GOT3 (cell line): ENCODE results near the gene FBN1.

ENCODE experiments used
- DNase-seq: peaks from one replicate; lab custom pipeline; 2025; ENCODE audit warnings: mixed read lengths; lab: John Stamatoyannopoulos, UW

Gene FBN1

DNA sequence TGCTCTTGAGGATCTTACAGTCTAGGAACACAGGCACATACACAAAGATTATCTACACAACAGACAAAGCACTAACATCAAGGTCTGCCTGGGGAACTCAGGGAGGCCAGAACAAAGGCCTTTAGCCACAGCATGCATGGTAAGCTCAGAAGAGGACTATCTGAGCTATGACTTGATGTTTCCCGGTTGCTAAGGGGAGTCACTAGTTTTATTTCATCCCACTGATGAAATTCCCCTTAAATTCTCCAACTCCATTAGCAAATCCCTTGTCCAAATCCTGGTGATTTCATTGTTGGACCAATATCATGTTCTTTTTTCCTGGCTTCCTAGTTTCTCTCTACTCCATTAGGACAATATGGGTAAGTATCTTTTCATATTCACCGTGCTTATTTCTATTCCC, 23.3 kb downstream of the FBN1 start:
- no peak for DNase-seq

DNA sequence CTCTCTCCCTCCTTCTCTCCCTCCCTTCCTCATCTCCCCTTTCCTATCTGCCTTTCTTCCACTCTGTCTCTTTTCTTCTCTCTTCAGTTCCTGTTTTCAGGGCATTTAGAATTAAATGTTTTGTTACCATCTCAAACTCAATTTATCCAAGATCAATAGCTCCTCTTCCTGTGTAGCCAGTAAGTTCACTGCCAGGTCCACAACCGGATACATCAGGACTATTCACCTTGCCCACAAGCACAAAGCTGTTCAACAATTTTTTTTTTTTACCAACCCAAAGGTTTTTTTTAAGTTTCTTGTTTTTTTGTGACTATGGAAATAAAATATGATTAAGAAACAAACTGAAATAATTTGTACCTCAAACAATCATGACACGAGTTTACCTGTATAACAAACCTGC, 26.1 kb downstream of the FBN1 start:
- DNase-seq: no peak

DNA sequence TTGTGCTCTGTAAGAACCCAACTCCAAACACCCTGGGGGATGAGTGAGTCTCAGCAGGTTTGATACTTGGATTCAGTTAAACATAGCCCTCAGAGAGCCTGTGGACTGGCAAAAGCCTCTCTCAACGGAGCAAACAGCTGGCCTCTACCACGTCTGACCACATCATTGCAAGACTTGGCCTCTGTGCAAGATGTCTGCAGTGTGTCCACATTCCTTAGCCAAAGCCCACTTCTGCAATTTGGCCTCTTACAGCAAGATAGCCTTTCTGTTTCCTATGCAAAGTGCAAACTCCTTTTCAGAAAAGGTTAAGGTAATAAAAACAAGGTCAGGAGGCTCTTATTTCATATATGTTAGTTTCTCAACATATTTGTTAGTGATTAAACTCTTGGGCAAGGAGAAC, 27.9 kb downstream of the FBN1 start:
- DNase-seq: no peak

DNA sequence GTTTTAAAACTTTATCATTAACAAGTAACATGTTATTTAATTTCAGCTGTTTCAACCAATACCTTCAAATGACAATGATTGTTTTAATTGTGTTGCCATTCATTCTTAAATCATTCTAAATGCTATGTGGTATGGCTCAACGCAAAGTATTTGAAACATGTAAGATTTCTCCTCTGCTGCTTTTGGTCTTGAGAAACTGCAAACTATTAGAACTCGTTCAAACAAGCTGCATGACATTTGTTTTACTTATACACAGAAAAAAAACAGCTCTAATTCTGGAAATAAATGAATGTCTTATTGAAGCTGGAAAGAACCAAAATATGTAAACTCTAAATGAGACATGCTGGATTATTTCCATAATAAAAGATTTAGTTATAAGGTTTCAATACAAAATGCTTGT, 29.3 kb downstream of the FBN1 start:
- no peak for DNase-seq

DNA sequence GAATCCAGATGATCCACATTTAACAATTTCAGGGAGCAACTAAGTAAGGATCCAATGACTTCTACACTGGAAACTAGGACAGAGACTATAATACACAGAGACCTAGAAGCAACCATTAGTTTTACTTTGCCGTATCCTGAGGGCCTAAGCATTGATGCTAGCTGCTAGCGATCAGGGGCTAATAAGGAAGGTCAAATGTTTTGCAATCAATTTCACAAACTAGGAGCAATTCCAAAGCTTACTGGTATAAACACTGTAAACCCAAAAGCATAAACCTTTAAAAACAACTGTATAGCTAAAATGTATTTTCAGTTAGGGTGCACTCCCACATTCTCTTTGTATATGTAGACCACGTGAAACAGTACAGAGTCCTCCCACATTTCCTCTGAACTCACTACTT, 31.5 kb downstream of the FBN1 start:
- DNase-seq: no peak

DNA sequence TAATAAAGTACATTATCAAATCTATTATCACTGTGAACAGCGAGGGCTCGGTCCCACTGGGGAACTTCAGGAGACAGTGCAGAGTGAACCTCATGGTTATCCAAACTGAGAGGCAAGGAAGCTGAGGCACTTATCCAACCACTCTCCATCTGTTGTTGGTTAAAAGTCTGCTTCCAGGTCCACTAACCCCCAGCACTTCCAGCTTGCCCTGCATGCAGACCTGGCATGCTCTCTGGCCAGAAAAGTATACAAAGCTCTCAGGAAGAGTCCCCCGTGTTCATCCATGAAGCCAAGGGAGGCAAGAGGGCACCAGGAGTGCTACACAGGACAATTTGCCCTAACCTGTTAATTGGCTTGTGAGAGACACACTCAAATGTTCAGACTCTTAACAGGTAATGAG, 36.0 kb downstream of the FBN1 start:
- no peak for DNase-seq

DNA sequence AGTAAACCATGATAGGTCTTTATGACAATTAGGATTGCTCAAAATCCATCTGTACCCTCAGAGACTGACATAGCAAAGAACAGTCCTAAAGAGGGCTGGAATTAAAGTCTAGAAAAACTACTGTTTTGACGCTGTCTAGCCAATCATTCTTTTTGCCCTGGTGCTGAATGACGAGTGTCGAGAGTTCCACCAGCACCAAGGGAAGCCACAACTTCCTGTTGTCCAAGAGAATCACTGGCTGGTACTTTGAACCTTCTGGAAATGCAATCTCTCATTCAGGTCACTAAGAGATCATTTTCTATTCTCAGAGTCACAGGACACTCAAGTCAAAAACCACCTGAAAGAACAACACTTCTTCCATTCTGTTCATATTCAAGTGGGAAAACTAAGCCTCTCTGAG, 37.7 kb downstream of the FBN1 start:
- DNase-seq: no peak

DNA sequence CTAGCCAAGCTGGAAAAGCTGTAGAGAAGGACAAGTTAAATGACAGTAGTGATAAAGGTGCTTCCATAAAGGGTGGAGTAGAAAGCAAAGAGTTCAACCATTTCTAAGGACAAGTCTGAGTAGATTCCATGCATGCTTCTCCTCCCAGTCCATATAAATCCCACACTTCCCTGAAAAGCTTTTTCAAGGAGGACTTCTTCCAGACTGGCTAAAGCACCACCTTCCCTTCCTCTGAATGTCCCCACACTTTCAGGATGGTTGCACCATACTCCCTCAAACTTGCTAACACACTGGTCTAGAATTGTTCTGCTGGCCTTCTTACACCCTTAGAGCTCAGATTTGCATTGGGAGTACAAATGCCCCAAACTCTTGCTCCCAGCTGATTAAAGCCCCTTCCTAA, 40.9 kb downstream of the FBN1 start:
- DNase-seq: no peak

DNA sequence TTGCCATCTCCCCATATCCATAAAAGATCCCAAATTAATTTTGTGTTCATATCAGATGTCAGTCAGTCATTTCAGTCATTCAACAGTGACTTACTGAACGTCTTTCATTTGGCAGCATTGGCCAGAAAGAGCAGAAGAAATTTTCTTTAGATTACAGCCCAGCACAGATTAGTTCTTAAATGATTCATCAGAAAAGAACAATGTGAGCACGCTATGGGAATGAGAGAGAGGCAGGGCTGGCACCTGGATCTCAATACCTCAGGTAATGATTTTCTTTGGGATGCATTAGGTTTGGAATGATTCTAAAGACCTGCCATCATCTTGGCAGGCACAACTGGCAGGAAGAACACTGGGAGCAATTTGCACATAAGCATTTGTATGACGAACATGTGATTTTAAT, 41.6 kb downstream of the FBN1 start:
- no peak for DNase-seq

DNA sequence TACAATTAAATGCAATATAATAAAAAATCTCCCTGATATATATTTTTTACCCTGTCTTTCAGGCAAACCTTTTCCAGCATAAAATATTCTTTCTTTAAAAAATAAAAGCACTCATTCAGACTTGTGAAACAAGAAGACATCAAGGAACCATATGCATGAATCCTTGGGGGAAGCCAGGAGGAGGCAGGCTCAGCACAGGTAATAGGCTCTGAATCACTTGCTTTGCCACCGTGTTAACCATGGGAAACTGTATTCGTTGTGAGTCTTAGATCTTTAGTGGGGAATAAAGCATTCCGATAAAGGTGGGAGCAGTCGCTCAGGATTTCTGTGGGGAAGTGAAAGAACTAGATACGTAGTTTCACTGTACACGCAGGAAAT, 42.4 kb downstream of the FBN1 start:
- DNase-seq: no peak

DNA sequence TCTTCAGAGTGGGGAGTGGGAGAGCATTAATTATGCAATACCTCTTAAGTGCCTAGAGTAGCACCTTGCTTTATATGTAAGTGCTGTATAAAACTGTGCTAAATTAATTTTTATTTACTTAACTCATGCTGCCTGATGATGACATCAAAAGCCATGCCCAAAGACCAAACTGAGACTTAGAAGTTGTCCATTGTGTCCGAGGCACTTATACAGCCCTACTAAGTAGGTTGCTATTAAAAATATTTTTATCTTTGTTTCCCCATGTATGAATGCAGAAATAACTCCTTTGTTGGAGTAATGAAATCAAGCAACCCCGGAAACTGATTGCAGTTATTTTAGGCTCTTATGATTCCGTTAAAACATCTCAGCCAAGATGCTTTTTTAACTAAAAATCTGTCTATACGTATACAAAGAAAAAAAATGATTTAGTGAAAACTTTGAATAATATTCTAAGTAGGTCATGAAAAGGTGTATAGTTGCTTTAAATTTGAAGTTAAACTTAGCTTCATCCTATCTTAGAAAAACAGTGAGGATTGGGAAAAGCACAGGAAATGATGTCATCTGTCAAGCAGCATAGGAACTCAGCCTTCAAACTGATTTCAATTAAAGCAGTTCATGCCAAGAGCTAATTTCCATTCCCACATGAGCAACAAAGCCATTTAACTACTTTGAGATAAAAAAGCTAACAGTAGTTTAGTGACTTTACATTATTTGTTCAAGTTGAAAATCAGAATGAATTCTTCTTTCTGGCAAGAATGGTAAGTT, 43.0 kb downstream of the FBN1 start:
- DNase-seq: no peak

DNA sequence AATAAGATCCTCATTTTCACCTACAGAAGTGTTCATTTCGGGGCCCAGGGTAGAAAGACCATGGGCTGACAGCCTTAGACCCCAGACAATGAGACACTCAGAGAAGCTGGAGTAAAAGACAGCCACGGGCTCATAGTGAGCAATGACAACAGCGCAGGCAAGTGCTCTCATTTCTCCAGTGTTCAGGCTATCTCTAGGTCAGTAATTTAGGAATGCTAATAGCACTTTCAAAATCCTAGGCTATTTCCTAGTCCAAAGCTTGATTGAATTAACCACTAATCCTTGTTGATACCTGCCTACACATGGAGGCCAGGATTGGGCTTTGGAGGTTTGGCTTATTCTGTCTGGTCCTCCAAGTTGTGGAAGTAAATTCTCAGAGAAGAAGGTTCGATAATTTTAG, 44.4 kb downstream of the FBN1 start:
- no peak for DNase-seq

DNA sequence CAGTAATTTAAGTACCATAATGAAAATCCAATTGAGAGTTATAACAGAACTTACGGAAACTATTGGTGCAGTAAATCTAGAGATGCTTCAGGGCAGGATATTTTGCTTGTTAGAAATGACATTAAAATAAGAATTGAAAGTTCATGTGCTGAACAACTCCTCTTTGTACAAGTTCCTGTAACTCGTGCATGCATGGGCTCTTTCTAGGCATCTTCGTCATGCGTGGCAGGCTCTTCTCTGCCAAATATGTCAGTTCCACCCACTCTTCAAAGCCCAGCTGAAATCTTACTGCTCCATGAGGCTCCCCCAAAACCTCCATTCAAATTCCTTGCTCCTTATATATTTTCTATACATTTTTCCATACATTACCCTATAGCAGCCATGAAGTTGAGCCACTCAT, 48.7 kb downstream of the FBN1 start:
- DNase-seq: no peak

DNA sequence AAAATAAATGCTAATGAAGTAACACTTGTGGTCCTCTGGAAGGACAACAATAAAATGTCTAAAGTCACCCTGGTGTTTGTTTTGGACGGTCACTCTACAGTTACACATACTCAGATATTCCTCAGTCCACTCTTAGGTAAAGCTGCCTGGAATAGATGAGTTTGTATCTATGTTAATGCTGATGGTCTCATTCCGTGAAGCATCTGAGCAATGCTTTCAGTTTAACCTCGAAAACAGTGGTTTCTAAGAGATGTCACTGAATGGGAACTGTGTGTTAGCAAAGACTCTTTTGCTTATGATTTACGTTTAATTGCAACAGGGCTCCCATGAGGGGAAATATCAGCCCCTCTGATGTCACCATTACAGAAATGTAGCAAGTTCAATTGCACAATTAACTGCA, 49.1 kb downstream of the FBN1 start:
- no peak for DNase-seq

DNA sequence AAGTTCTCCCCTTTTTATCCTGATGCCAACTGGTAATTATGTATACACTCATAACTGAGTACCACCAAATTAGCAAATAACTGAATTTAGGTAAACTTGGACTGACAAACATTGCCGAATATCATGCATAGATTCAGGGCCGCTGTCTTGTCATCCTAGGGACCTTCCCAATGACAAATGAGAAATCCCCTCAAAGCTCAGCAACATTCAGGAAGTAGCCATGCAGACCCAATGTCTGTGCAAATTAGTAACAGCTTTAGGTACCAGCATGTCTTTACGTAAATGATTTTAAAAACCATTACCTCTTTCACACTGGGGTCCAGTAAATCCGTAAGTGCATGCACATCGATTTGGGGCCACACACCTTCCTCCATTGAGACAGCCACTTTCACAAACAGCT, 49.5 kb downstream of the FBN1 start:
- no peak for DNase-seq

DNA sequence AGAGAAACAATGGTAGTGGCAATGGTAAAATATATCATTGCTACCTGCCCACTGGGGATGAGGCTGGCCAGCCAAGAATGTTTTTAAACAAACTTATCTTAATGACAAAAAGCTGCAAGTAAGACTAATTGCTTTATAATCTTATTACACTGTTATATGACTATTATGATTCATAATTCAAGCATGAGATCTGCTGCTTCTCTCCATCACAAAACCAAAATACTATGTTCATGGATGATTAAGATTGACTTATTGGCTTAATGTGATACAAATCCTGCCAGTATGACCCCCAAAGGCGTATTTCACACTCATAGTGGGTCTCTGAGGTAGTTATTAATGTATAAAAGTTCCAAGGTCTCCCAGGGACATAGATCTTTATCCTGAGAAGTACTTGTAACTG, 52.6 kb downstream of the FBN1 start:
- no peak for DNase-seq

DNA sequence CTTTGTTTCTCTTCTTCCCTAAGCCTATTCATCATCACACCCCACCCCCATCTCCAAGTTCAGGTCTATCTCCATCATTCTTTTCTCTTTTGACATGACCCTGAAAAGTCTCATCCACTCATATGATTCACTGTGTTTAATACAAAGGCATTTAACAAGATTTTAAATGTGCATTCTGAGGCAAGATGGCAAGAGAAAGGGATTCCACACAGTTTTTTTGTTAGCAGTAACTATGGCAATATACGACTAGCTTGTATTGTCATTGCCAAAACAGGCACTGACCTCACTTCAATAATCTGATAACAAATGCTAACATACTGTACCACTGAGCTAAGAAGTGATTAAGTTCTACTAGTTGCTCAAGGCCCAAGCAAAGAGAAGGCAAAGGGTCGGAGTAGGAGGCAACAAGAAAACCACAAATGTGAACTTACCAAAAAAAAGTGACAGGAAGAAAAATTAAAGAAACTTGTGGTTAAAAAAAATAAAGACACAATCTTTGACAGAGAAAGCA, 53.2 kb downstream of the FBN1 start:
- no peak for DNase-seq

DNA sequence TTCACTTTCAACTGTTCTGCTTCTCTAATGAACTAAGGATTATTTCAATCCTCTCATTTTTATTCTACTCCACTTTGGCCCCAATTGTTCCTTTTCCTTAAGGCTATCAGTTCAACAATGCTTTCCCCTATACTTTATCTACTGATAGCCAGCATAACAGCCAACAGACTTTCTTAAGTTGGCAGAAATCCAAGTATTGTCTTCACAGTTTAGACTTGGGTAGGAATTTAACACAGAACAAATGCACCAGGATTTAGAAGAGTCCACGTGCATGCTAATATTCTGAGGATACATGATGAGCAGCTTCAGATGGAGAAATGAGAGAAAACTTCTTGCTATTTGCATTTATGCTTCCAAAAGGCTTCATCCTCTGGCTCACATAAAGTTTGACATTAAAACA, 54.8 kb downstream of the FBN1 start:
- no peak for DNase-seq

DNA sequence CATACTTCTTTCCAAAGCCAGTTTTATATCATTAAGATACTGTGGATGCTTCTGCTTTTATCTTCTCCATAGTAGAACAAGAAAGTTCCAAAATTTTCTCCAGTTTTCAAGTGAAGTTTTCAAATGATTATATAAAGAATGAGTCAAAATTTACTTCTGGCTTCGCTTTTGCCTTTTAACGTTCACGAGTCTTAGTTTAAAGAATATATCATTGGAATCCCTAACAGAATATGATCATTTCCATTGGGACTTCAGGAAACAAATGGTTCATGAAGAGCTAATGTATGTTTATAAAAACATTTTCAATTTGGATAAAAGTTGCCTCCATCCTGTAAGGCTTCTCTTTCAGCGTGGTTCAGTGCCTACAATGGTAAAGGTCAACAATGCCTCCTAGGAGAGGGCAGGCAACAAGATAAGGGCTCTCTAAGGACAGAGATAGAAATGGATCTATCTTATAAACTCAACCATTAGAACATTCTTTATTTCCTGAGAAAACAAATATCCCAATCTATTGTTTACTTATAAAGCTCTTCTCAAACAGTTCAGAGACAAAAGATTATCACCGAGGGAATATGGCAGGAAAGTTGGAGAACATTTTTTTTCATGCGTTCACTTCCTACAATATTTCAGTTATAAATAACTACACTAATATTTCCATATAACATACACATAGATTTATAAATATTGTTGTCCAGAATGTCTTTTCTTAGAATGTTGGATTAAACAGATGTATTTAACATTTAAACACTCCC, 60.5 kb downstream of the FBN1 start:
- no peak for DNase-seq

DNA sequence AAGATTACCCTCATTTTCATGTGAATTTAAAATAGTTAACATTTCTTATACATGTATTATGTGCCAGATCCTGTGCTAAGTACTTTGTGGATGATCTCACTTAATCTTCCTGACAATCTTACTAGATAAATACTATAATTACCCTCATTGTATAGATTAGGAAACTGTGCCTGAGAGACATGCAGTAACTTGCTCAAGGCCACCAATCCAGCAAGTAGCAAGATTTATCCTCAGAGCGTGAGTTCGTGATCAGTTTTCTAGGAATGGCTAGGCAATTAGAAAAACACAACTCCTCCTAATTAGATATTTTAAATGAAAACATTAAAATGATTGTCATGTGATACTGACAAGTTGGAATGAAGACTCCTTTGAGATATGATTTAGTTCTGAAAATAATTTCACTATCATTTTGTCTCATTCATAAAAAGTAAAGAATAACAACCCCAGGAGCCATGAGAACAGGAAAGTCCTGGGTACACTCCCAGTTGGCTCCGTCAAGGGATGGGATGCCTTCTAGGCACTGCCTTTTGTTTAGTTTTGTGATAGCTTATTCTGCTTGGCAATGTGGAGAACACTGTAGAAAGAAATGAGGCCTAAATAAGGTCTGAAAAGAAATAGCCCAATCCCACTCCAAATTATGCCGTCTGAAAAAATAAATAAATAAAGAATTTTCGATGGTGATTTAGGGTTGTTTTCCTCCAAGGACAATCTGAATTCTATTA, 61.3 kb downstream of the FBN1 start:
- no peak for DNase-seq

DNA sequence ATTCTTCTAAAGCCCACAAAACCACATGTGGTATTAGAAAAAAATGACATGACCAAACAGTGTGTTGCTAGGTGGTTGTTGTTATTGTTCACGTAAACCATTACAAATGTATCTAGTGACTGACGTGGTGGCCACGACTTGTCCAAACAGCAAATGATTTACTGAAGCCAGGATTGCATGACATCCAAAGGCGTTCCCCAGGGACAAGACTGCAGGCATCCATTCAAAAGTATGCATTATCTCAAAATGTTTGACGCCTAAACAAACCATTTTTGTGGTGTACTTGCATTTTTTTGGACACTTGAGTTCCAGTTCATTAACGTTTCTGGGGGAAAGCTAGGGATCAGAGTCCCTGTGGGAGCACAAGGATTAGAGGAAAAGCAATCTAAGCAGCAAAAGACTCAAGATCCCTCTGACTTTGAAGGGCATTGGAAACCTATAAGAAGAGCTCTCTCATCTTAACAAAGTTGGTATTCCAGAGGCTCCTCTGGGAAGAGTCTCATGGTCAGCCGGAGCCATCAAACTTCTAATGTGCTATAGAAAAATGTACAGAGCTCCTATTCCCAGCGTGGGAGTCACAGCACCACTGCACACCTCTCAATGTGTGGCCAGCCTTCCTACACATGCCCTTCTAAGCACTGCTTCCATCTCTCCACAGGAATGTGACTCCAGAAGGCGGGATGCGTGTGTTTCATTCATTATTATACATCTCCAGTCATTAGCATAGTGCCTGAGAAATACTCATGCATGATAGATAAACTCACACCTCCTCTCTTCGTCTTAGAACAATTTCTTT, 62.9 kb downstream of the FBN1 start:
- DNase-seq: no peak

DNA sequence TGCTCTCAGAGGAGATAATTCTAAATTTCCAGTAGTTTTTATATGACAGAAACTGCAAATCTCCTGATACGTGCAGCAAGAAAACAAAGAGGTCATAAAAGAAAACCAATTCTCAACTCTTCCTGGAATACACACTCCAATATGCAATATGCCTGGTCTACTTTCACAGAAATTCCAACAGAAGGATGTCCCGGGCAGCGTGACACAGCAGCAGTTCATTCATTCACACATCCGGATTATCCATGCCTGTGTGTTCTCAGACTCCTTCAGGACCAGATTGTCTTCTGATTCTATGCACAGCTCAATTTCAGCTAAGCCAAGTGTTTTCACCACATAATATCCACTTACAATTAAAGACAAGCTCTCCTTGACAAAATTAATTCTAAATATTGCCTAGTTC, 64.3 kb downstream of the FBN1 start:
- no peak for DNase-seq
